Lower leg skin (tissue), 4 donors: Measurements from ENCODE around the gene SHC1. TPM values are rescaled to one million over a fixed set of nuclear protein-coding genes. Genes with fewer than 3 reads are reported as not detected.

ENCODE experiments used
- DNase-seq, 2 donors: peaks; one replicate each; pipeline ENCODE4 v3.0.0-alpha.2; 2019; ENCODE audit warnings: low spot score in 2 of 2
- H3K4me3 ChIP-seq: fragments of 200-600 bp; sonication (generic); 2 replicates; pipeline ENCODE4 v1.5.1; 2017; ENCODE audit warnings: mild to moderate bottlenecking, low read depth; ENCODE audit not compliant: poor library complexity, severe bottlenecking
- POLR2A ChIP-seq, 2 donors: fragments of 450-650 bp; IDR thresholded peaks; one replicate each; pipeline ENCODE4 v1.6.1; 2016 to 2017; ENCODE audit warnings: antibody characterized with exemption in 2 of 2, mild to moderate bottlenecking in 1 of 2, moderate library complexity in 1 of 2
- WGBS, 2 donors: methylation state at CpG; one replicate each; pipeline ENCODE4 v1.1.5; 2018; 5-methylcytosine and 5-hydroxymethylcytosine counted together
- intact Hi-C: fragments of 100-400 bp; cut with DNase I; formaldehyde crosslinking; loops from one replicate; pipeline ENCODE4 v1.15.0; 2023; ENCODE audit warnings: low total_unique reads
- microRNA-seq, 2 donors: library from miRNA; unstranded; fragments of <30 nt; microRNA quantifications; one replicate each; pipeline ENCODE4, GENCODE V29; 2016; ENCODE audit warnings: borderline replicate concordance in 2 of 2, borderline number of aligned reads in 1 of 2
- total RNA-seq, 4 donors: library from RNA; depleted of rRNA; stranded (reverse); fragments of >200 nt; gene quantifications; one replicate each; pipeline ENCODE4 v1.1.0, GENCODE V29; 2016
- TF ChIP-seq, protein P1 (sequence below), 3 donors: fragments of 450-650 bp; IDR thresholded peaks; one replicate each; pipeline ENCODE4 v1.5.1; 2016; ENCODE audit warnings: antibody characterized with exemption in 3 of 3, mild to moderate bottlenecking in 3 of 3, moderate library complexity in 2 of 3

Gene SHC1
- total RNA-seq, 4 donors from 2014 or later, result 45.4 to 68.9 (median 66.4) TPM

DNA sequence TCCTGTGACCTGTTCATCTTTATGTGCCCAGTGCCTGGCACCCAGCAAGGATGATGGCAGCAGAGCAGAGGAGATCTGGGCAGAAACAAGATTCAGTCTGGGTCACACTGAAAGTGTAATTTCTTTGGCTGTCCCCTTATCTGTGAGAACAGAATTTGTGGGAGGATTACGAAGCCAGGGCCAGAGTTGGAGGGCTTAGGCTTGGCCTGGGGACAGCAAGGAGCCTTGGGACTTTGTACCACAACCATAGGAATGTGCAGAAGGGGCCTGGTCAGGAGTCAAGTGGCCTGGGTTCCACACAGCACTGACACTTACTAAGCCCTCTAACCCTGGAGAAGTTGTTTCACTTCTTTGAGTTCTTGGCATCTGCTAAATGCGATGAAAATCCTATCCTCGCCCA is 46.9 kb downstream of the SHC1 start:
- H3K4me3 ChIP-seq, result no peak overlapping the region
- TF ChIP-seq, protein P1, sequence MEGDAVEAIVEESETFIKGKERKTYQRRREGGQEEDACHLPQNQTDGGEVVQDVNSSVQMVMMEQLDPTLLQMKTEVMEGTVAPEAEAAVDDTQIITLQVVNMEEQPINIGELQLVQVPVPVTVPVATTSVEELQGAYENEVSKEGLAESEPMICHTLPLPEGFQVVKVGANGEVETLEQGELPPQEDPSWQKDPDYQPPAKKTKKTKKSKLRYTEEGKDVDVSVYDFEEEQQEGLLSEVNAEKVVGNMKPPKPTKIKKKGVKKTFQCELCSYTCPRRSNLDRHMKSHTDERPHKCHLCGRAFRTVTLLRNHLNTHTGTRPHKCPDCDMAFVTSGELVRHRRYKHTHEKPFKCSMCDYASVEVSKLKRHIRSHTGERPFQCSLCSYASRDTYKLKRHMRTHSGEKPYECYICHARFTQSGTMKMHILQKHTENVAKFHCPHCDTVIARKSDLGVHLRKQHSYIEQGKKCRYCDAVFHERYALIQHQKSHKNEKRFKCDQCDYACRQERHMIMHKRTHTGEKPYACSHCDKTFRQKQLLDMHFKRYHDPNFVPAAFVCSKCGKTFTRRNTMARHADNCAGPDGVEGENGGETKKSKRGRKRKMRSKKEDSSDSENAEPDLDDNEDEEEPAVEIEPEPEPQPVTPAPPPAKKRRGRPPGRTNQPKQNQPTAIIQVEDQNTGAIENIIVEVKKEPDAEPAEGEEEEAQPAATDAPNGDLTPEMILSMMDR (IDR thresholded peaks at IDR 0.05), result no peak
- TF ChIP-seq POLR2A (IDR thresholded peaks at IDR 0.05), result no peak
- 97 to 98% methylated on average over 3 of the region's 3 CpGs for WGBS, 2 donors
- no peak for DNase-seq
- intact Hi-C loops, result no loop called here

- DNase-seq, result no peak
- H3K4me3 ChIP-seq, result no peak overlapping the region
- intact Hi-C loops, result no loop called here
- WGBS, 2 donors, result 83 to 84% methylated on average over 3 of the region's 3 CpGs
- TF ChIP-seq, protein P1 (IDR thresholded peaks at IDR 0.05), result no peak
- no peak for TF ChIP-seq POLR2A (IDR thresholded peaks at IDR 0.05)
These were observed 57.3 kb downstream of the SHC1 start for GRCh38 chr1:154913273-154913672.

GRCh38 chr1:154912755-154913154 is 57.8 kb downstream of the SHC1 start:
- WGBS, 2 donors, result 82 to 93% methylated on average over 2 of the region's 2 CpGs
- no peak overlapping the region for H3K4me3 ChIP-seq
- DNase-seq, result peak in 1 of 2 donors; percentile 64
- TF ChIP-seq, protein P1 (IDR thresholded peaks at IDR 0.05), result no peak
- no peak for TF ChIP-seq POLR2A (IDR thresholded peaks at IDR 0.05)
- intact Hi-C loops, result no loop called here

Small RNAs within 50 kb of the gene (microRNA-seq; reads per million reads assigned to microRNA genes)
- 0 reads per million in 2 donors for gene MIR4258

Other genes starting within 250 kb of the SHC1 start
- gene KCNN3, start 100.5 kb downstream of the SHC1 start, total RNA-seq, result 1 to 10 TPM in 1 of 4 donors, under 1 TPM in 3; 0.13 to 2.1 (median 0.36) TPM
- gene PMVK, start 34.0 kb downstream of the SHC1 start, total RNA-seq, result 10 to 100 TPM; 20.6 to 37.0 (median 33.3) TPM
- gene PBXIP1, start 14.6 kb downstream of the SHC1 start, total RNA-seq, result 10 to 100 TPM; 52.1 to 84.1 (median 63.7) TPM
- 10 to 100 TPM; 31.9 to 38.0 (median 36.3) TPM for gene PYGO2, start 9.0 kb downstream of the SHC1 start, total RNA-seq
- gene CKS1B, start 3.9 kb upstream of the SHC1 start, total RNA-seq, result 10 to 100 TPM; 40.0 to 58.7 (median 45.3) TPM
- 10 to 100 TPM; 38.7 to 45.3 (median 41.6) TPM for gene FLAD1, start 12.6 kb upstream of the SHC1 start, total RNA-seq
- gene LENEP, start 22.8 kb upstream of the SHC1 start, total RNA-seq, result 1 to 10 TPM in 1 of 4 donors, not detected in 3; 1.4 TPM
- gene ZBTB7B, start 32.1 kb upstream of the SHC1 start, total RNA-seq, result 100 to 1,000 TPM; 270 to 295 (median 286) TPM
- 10 to 100 TPM in 1 of 4 donors, 1 to 10 TPM in 3; 3.8 to 11.5 (median 6.3) TPM for gene DCST2, start 63.0 kb upstream of the SHC1 start, total RNA-seq
- 1 to 10 TPM in 2 of 4 donors, under 1 TPM in 2; 0.38 to 3.6 (median 0.87) TPM for gene DCST1, start 63.1 kb upstream of the SHC1 start, total RNA-seq
- 100 to 1,000 TPM; 232 to 289 (median 279) TPM for gene ADAM15, start 80.6 kb upstream of the SHC1 start, total RNA-seq
- gene EFNA4, start 93.0 kb upstream of the SHC1 start, total RNA-seq, result 10 to 100 TPM; 29.5 to 66.6 (median 52.9) TPM
- gene EFNA3, start 108.1 kb upstream of the SHC1 start, total RNA-seq, result 100 to 1,000 TPM; 111 to 150 (median 129) TPM
- 100 to 1,000 TPM; 125 to 235 (median 185) TPM for gene EFNA1, start 157.1 kb upstream of the SHC1 start, total RNA-seq
- 10 to 100 TPM; 33.3 to 59.4 (median 43.7) TPM for gene SLC50A1, start 165.1 kb upstream of the SHC1 start, total RNA-seq
- gene DPM3, start 169.8 kb upstream of the SHC1 start, total RNA-seq, result 10 to 100 TPM; 19.2 to 74.7 (median 36.9) TPM
- gene KRTCAP2, start 202.6 kb upstream of the SHC1 start, total RNA-seq, result 100 to 1,000 TPM in 2 of 4 donors, 10 to 100 TPM in 2; 48.6 to 109 (median 97.6) TPM
- gene TRIM46, start 203.1 kb upstream of the SHC1 start, total RNA-seq, result 1 to 10 TPM in 1 of 4 donors, under 1 TPM in 2, not detected in 1; 0.17 to 1.2 (median 0.62) TPM
- gene THBS3, start 237.2 kb upstream of the SHC1 start, total RNA-seq, result 10 to 100 TPM; 15.6 to 26.6 (median 20.2) TPM
- 10 to 100 TPM; 20.5 to 54.8 (median 40.8) TPM for gene MTX1, start 237.9 kb upstream of the SHC1 start, total RNA-seq